GM18505 (cell line): ENCODE data around the gene COPZ2.

ENCODE experiments used
- ATAC-seq: cut with Tn5 transposase; IDR thresholded peaks from one replicate; pipeline ENCODE4 v1.9.1; 2021; ENCODE audit not compliant: unreplicated experiment
- POLR2A ChIP-seq: IDR thresholded peaks from 4 replicates; pipeline ENCODE4 v1.6.1; 2011; ENCODE audit warnings: borderline replicate concordance; ENCODE audit not compliant: insufficient read depth, insufficient read length; ENCODE audit errors: extremely low read depth

COPZ2 gene

DNA sequence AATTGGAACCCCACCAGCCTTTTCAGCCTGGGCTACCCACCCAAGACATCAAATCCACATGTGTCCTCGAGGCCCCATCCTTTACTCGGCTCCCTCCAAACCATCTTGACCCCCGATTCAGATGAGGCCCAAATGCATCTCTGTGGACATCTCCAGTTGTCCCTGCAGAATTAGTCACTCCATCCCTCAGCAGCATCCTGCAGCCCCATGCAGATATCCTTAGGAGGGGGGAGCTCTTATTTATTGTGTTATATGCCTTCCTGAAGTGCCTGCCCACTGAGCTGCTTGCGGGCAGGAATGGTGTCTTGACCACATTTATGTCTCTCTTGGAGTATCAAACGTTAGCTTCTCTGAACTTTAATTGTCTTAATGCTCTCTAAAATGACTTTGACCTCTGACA is 51.1 kb downstream of the COPZ2 start:
- no peak for ATAC-seq
- TF ChIP-seq POLR2A: no peak

DNA sequence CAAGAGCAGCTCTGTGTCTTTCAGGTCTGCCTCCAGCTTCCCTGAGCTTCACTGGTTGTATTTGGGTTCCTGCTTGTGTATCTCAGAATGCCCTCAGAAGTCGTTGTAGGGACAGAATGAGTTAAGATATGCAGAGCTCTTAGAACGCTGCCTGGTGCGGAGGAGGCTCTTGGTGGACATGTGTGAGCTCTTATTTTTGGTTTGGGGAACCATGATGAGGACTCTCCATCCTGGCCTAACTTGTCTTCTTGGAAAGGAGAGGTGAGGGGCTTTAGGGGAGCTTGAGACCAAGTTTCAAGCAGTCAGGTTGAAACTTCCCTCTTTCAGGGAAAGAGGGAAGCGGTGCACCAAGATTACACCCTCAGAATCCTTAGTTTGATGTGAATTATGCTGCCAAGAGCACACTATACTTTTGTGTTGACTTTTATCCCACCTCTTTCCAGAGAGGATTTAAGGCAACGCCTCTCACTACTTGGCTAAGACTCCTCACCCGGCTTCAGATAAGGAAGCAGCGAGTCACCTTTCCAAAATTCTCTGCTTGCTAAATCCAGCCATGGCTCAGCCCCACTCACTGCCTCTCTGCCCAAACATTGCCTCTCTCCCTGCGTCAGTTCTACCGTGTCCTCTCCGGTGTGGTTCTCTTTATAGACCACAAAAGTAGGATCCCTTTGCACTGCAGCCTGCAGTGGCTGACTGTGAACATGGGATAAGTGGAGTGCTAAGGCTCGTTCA is 53.9 kb downstream of the COPZ2 start:
- no peak for ATAC-seq

DNA sequence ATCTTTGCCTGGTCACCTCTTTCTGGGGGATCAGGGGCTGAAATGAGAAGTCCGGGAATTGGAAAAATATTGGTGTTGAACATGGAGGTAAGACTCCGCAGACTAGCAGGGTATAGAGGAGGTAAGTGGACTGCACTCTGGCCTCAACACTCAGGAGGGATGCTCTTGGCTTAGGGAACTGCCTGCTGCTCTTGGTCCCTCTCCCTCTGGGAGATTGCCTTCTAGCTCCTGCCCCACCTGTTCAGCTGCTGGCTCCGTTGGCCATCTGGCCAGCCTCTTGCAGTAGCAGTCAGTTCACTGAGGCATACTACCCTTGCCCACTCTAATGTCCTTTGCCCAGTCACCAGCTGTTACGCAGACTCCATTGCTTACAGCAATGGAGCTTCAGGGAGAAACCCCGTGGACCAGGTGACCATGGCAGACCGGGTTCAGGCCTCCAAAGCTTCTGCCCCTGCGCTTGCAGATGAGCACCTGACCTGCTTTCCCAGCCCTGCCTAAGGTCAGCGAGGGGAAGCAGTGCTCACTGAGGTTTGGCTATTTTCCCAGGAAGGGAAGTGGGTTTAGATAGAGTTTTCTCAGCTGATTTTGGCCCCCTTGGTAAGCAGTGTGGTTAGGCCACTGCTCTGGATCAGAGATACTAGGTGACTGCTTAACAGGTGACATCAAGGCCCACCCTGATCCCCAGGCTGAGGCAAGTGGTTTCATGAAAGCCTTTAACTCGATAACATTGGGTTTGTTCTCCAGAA is 54.8 kb downstream of the COPZ2 start:
- TF ChIP-seq POLR2A: no peak
- no peak for ATAC-seq

More for the DNA sequence above, 53.9 kb downstream of the COPZ2 start:
- no peak for TF ChIP-seq POLR2A

DNA sequence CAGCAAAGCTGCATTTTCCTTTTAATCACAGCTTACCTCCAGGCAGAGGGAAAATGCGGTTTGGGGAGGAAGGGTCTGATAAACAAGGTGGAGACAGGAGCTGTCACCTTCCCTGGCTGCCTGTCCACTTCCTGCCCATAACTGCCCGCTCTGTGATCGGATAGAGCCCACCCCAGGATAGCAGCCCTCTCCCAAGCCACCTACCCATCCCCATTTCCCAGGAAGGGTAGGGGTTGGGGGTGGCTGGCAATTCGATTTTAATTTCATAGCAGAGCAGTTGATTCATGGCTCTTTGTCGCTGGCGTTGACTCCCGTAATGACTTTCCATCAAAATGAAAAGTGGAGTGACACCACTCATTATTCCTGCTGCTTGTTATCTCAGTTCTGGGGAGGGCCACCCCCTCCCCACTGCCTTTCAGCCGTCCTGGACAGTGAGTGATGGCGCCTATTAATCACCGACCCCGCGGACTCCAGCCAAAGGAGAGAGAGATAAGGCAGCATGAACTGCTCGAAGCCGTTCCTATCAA is 55.4 kb downstream of the COPZ2 start:
- no peak for TF ChIP-seq POLR2A
- ATAC-seq: no peak

DNA sequence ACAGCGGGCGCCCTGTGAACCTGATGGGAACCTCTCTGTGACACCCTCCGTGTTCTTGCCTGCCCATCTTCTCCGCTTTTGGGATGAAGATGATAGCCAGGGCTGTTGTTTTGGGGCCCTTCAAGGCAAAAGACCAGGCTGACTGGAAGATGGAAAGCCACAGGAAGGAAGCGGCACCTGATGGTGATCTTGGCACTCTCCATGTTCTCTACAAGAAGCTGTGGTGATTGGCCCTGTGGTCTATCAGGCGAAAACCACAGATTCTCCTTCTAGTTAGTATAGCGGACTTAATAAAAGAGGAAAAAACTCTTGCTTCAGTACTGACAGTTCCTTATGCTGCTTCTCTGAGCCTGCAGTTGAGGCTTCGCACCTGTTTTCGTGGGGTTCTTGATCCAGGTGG is 56.1 kb downstream of the COPZ2 start:
- no peak for ATAC-seq
- no peak for TF ChIP-seq POLR2A

DNA sequence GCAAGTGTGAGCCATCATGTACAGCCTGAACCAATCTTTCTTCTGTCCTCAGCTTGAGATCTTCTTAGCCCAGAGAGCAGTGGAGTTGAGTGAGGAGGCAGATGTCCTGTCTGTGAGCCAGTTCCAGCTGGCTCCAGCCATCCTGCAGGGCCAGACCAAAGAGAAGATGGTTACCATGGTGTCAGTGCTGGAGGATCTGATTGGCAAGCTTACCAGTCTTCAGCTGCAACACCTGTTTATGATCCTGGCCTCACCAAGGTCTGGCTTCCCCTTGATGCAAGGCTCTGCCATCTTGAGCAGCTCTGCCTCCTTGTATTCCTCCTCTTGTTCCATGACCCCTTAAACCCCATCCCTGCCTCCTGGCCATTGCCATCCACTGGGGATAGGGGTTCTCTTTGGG is 57.1 kb downstream of the COPZ2 start:
- TF ChIP-seq POLR2A: no peak
- no peak for ATAC-seq

DNA sequence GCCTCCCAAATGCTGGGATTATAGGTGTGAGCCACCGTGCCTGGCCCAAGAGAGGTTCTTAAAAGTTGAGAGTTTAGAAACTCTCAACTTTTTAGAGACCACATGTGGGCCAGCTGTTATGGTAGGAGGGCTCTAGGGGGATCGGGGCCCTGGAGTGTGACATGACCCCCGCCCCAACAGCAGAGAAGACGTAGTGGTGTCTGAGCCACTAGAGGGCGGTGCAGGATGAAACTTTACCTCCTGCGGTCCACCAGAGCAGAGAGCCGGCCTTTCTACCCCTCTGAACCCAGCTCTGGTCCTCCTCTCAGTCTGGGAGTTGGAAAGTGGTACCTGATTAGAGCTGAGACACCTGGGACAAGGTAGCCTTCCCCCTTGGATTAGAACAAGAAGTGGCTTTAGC is 59.3 kb downstream of the COPZ2 start:
- no peak for TF ChIP-seq POLR2A

More for the DNA sequence above, 59.3 kb downstream of the COPZ2 start:
- ATAC-seq: no peak
